Osteocyte (in vitro differentiated cells): ENCODE data around the gene THSD4. TPM values are rescaled to one million over a fixed set of nuclear protein-coding genes. Genes with fewer than 3 reads are reported as not detected.

Experiments used
- DNase-seq: peaks from one replicate; pipeline ENCODE4 v3.0.0; 2021; ENCODE audit warnings: mixed read lengths; ENCODE audit not compliant: unreplicated experiment; ENCODE audit errors: extremely low spot score
- H3K27ac Mint-ChIP-seq: one replicate; pipeline ENCODE4 v1.8.0; 2021; ENCODE audit warnings: mild to moderate bottlenecking, mixed read lengths; ENCODE audit not compliant: unreplicated experiment
- H3K27me3 Mint-ChIP-seq: one replicate; pipeline ENCODE4 v1.8.0; 2021; ENCODE audit warnings: mixed read lengths; ENCODE audit not compliant: unreplicated experiment
- H3K36me3 Mint-ChIP-seq: one replicate; pipeline ENCODE4 v1.8.0; 2021; ENCODE audit warnings: mixed read lengths; ENCODE audit not compliant: unreplicated experiment
- H3K4me1 Mint-ChIP-seq: one replicate; pipeline ENCODE4 v1.8.0; 2021; ENCODE audit warnings: mixed read lengths; ENCODE audit not compliant: unreplicated experiment
- H3K4me3 Mint-ChIP-seq: one replicate; pipeline ENCODE4 v1.8.0; 2021; ENCODE audit warnings: mild to moderate bottlenecking, moderate library complexity, mixed read lengths; ENCODE audit not compliant: unreplicated experiment
- H3K9me3 Mint-ChIP-seq: one replicate; pipeline ENCODE4 v1.8.0; 2021; ENCODE audit warnings: mixed read lengths; ENCODE audit not compliant: unreplicated experiment
- total RNA-seq: library from RNA; stranded (reverse); gene quantifications from 2 replicates; pipeline ENCODE4 v1.2.1, GENCODE V29; 2021
- TF ChIP-seq, protein P1 (sequence below): fragments of 200-600 bp; sonication (generic); IDR thresholded peaks from 2 replicates; pipeline ENCODE4 v1.5.0; 2021; ENCODE audit warnings: antibody characterized with exemption, mild to moderate bottlenecking, moderate library complexity

THSD4 gene
- total RNA-seq, 1 donor from 2014 or later = 5.7 TPM

DNA sequence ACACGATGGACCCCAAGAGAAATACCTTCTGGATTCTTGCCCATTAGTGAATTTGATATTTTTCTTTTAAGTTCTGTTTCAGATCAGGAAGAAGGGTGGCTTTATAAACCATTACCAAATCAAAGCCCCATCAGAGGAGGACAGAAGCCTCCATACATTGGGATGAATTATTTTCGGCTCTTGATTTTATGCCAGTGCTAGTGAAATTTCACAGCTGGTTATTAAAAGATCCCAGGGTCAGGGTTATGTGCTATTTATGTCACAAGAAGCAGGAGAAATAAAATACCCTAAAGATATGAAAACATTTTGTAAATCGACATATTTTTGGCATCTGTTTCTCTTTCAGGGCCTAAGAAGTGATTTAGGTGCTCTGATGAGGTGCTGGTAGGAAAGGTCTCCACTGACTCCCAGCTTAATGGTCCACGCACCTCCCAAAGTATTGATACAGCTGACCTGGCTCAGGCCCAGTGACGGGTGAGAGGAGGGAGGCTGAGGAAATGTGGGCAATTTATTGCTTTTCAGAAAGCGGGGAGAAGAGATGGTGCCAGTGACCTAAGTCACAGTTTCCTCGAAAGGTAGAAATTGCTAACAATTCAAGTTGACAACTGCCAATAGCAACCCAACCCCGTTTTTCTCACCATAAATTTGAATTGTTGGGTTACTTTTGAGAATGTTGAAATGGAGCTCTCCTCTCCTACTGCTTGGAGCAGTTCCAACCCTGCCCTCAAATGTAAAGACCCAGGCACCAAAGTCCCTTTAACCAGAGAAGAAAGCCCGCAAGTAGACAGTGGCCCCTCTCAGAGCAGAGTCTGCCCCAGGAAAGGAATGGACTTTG lies 379.5 kb downstream of the THSD4 start:
- Mint-ChIP-seq H3K4me3 (no peak overlapping the region), H3K27ac (no peak overlapping the region), H3K4me1 (peaks cover 13% of the 10 kb centered on the region), H3K36me3 (peaks cover 2% of the 10 kb centered on the region), H3K27me3 (peaks cover 2% of the 10 kb centered on the region), H3K9me3 (peaks cover 3% of the 10 kb centered on the region)
- TF ChIP-seq, protein P1, sequence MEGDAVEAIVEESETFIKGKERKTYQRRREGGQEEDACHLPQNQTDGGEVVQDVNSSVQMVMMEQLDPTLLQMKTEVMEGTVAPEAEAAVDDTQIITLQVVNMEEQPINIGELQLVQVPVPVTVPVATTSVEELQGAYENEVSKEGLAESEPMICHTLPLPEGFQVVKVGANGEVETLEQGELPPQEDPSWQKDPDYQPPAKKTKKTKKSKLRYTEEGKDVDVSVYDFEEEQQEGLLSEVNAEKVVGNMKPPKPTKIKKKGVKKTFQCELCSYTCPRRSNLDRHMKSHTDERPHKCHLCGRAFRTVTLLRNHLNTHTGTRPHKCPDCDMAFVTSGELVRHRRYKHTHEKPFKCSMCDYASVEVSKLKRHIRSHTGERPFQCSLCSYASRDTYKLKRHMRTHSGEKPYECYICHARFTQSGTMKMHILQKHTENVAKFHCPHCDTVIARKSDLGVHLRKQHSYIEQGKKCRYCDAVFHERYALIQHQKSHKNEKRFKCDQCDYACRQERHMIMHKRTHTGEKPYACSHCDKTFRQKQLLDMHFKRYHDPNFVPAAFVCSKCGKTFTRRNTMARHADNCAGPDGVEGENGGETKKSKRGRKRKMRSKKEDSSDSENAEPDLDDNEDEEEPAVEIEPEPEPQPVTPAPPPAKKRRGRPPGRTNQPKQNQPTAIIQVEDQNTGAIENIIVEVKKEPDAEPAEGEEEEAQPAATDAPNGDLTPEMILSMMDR = no peak
- no peak for DNase-seq

DNA sequence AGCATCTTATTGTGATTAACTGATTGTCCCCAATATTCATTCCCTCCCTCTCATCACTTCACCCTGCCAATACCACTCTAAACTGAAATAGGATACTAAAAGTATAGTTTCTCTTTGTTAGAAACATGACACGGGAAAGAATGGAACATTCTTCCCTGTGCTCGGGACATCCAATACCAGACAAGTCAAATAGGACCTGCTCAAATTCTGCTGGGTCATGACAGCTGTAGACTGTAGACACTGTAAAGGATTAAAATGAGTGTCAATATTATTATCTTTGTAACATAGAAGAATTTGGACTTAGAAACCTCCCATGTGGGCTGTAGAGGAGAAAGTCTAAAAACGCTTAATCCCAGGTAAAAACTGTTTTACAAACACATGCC lies 380.1 kb downstream of the THSD4 start:
- H3K4me3 Mint-ChIP-seq = no peak overlapping the region
- H3K36me3 Mint-ChIP-seq = peaks cover 2% of the 10 kb centered on the region
- no peak for DNase-seq
- H3K4me1 Mint-ChIP-seq = peaks cover 13% of the 10 kb centered on the region
- TF ChIP-seq, protein P1 = no peak
- peaks cover 2% of the 10 kb centered on the region for H3K27me3 Mint-ChIP-seq
- peaks cover 7% of the 10 kb centered on the region for H3K9me3 Mint-ChIP-seq
- H3K27ac Mint-ChIP-seq = no peak overlapping the region

DNA sequence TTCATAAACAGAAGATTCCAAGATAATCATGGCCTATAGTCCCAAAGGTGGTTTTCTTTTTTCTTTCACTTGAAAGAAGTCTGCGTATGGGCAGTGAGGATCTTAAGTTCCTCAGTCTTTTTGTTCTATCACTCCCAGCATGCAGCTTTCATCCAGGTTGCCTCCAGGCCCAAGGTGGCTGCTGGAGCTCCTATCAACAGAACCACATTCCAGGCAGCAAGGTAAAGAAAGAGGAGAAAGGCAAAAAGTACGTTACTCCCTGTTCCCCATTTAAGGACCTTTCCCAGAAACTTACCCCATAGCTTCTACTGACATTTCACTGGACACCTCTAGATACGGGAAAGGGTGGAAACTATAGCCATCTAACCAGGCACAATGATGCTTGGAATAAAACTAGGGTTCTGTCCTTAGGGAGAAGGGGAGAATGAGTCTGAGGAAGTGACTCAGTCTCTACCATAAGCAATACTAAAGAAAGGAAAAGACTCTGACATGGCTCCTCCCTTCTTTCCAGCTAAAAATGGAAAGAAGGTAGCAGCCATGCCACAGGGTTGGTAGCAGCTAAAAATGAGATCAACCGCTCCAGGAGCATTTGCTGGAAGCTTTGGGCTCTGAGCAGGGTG lies 381.2 kb downstream of the THSD4 start:
- Mint-ChIP-seq H3K27ac (no peak overlapping the region), H3K4me3 (no peak overlapping the region), H3K36me3 (peaks cover 2% of the 10 kb centered on the region), H3K4me1 (peaks cover 13% of the 10 kb centered on the region), H3K9me3 (peaks cover 14% of the 10 kb centered on the region), H3K27me3 (peaks cover 2% of the 10 kb centered on the region)
- TF ChIP-seq, protein P1 = no peak
- no peak for DNase-seq

DNA sequence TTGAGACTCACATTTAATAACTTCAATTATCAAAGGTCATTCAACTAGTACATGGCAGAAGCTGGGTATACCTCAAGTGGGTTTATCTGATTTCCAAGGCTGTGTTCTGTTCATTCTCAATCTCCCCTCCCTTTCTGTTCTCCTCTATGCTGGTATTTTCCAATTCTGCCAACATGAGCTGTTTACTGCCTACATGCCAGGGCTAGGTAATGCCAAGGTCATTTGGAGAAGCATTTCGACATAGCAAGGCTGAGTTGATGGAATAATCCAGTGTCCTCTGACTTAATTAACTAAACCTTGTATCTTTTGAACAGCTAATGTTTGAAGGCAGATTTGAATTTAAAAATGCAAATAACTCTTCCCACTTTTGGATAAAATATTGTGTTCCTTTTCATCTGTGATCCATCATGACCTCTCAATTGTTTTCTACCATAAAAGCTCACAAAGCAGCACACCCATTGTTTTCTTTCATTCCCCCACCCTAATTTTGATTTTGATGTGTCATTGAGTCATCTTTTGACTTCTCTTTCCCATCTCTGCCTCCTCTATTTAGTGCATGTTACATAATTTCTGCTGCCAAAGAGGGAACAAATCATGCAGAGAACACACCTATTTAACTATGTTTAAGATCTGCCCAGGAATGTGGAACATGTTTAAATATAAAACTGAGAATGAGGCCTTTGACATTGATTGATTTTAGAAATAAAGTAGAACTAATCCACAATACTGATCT lies 386.2 kb downstream of the THSD4 start:
- peaks cover 18% of the 10 kb centered on the region for H3K27me3 Mint-ChIP-seq
- H3K27ac Mint-ChIP-seq = no peak overlapping the region
- no peak overlapping the region for H3K4me3 Mint-ChIP-seq
- H3K4me1 Mint-ChIP-seq = peaks cover 6% of the 10 kb centered on the region
- H3K9me3 Mint-ChIP-seq = peaks cover 14% of the 10 kb centered on the region
- peaks cover 6% of the 10 kb centered on the region for H3K36me3 Mint-ChIP-seq
- TF ChIP-seq, protein P1 = no peak
- DNase-seq = no peak

DNA sequence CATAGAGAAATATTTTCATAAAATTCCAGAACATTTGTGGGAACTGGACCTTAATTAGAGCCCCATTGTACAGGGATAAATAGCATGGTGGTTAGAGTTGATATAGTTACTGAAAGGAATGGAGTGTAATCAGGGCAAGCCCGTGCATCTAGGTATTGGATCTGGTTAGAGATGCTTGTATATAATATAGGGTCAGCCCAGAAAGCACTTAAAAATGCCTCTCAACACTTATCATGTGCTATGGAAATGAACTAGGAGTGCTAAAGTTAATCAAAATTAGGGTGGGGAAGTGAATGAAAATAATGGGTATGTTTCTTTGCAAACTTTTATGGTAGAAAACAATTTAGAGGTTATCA lies 386.8 kb downstream of the THSD4 start:
- Mint-ChIP-seq H3K36me3 (peaks cover 6% of the 10 kb centered on the region), H3K27me3 (peaks cover 18% of the 10 kb centered on the region), H3K4me1 (peaks cover 4% of the 10 kb centered on the region), H3K9me3 (peaks cover 14% of the 10 kb centered on the region), H3K4me3 (no peak overlapping the region), H3K27ac (no peak overlapping the region)
- no peak for DNase-seq
- TF ChIP-seq, protein P1 = no peak
